Epithelial cell of umbilical artery (primary cell): ENCODE results near the gene PAH. TPM values are rescaled to one million over a fixed set of nuclear protein-coding genes. Genes with fewer than 3 reads are reported as not detected.

ENCODE experiments used
- total RNA-seq: library from RNA; depleted of rRNA; stranded (reverse); fragments of >200 nt; gene quantifications from 2 replicates; pipeline ENCODE4 v1.2.3, GENCODE V29; 2014

The PAH gene
- not detected in 2 replicates for total RNA-seq

GRCh38 chr12:102917026-102917787 lies at the start of gene PAH:
PAH (minus strand) TSS chr12:102917244; CDS start chr12:102917130, 114 bp downstream.

GRCh38 chr12:102957339-102958050 lies 40.5 kb upstream of the PAH start, which contains the start of gene ASCL1:
ASCL1 (plus strand) TSS chr12:102957674; CDS start chr12:102958245, 571 bp downstream.

Other genes starting within 250 kb of the PAH start
- gene ASCL1, start 40.4 kb upstream of the PAH start, total RNA-seq = not detected in 2 replicates